PC-9 (cell line): ENCODE data around the gene CMIP.

Source experiments
- EZH2 ChIP-seq: fragments of 200-600 bp; sonication (generic); IDR thresholded peaks from 2 replicates; pipeline ENCODE4 v1.8.0; 2017; ENCODE audit warnings: antibody characterized with exemption, low read depth
- TF ChIP-seq, protein P1 (sequence below): fragments of 200-600 bp; sonication (generic); conservative IDR thresholded peaks from 2 replicates; pipeline ENCODE4 v1.6.1; 2017; ENCODE audit warnings: mixed run types, antibody characterized with exemption, mild to moderate bottlenecking, moderate library complexity

DNA sequence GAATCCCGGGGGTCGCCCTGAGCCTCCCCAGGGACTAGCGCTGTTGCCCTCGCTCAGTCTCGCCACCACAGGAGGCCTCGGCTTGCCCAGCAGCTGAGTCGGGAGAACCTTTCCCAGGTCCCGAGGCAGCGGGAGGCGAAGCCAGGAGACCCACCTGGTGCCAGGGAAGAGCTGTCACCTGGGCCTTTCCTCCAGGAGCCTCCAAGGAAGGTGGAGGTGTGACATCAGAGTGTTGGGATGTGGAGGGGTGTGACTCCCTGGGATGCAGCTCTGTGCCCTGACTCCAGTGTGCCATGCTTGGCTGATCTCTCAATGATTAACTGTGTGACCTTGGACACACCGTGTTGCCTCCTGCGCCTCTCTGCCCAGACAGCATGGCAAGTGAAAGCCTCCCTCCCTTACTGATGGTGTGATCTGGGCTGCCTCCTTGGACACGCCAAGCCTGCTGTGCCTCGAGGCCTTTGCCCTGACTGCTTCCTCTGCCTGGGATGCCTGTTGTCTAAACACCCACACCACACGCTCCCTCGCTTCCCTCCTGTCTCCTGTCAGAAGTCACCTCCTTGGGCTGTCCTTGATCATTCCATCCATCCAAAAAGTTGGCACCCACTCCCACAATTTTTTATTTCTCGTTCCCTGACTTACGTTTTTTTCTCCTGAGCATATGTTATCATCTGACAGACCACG is 88.0 kb downstream of the CMIP start:
- TF ChIP-seq, protein P1, sequence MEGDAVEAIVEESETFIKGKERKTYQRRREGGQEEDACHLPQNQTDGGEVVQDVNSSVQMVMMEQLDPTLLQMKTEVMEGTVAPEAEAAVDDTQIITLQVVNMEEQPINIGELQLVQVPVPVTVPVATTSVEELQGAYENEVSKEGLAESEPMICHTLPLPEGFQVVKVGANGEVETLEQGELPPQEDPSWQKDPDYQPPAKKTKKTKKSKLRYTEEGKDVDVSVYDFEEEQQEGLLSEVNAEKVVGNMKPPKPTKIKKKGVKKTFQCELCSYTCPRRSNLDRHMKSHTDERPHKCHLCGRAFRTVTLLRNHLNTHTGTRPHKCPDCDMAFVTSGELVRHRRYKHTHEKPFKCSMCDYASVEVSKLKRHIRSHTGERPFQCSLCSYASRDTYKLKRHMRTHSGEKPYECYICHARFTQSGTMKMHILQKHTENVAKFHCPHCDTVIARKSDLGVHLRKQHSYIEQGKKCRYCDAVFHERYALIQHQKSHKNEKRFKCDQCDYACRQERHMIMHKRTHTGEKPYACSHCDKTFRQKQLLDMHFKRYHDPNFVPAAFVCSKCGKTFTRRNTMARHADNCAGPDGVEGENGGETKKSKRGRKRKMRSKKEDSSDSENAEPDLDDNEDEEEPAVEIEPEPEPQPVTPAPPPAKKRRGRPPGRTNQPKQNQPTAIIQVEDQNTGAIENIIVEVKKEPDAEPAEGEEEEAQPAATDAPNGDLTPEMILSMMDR: no peak
- no peak for TF ChIP-seq EZH2
